Head of caudate nucleus (tissue), 42 donors: ENCODE measurements around the gene SAMD9.

Source experiments
- DNase-seq, 42 donors: peaks; one replicate each; pipeline versions ENCODE4 v3.0.0 to v3.0.0-alpha.2; 2020 to 2021; ENCODE audit warnings: mixed read lengths in 7 of 42
- intact Hi-C: fragments of 100-400 bp; cut with DNase I; formaldehyde crosslinking; loops from one replicate; pipeline ENCODE4 v1.15.0; 2022

The SAMD9 gene

GRCh38 chr7:93051660-93052059 lies 66.1 kb downstream of the SAMD9 start:
- no peak for DNase-seq
- intact Hi-C loops, result loop anchor here (10.0 kb wide), 1 partner anchor 217 kb away; the partner anchor contains the start of gene CDK6
